Hepatocyte (in vitro differentiated cells): ENCODE results near the gene ARSJ. TPM values are rescaled to one million over a fixed set of nuclear protein-coding genes. Genes with fewer than 3 reads are reported as not detected.
A peak's percentile ranks its signal among the peaks of the same experiment; 100 is the strongest.
"Not testable (repeated sequence)": the region's sequence is repeated elsewhere in the genome, so short reads cannot be mapped to it uniquely, and the experiment has no call there.

Experiments used
- DNase-seq: peaks from one replicate; pipeline ENCODE4 v3.0.0-alpha.2; 2016; ENCODE audit warnings: low spot score
- H2AFZ ChIP-seq: fragments of 200-600 bp; sonication (generic); 2 replicates; pipeline ENCODE4 v1.6.0; 2016; ENCODE audit warnings: antibody characterized with exemption, mild to moderate bottlenecking
- H3K27ac ChIP-seq: fragments of 200-600 bp; sonication (generic); 2 replicates; pipeline ENCODE4 v1.5.1; 2016; ENCODE audit warnings: mild to moderate bottlenecking
- H3K27me3 ChIP-seq: fragments of 200-600 bp; sonication (generic); 2 replicates; pipeline ENCODE4 v1.6.1; 2016
- H3K36me3 ChIP-seq: fragments of 200-600 bp; sonication (generic); replicated peaks from 2 replicates; pipeline ENCODE4 v1.5.1; 2016; ENCODE audit warnings: low read depth; ENCODE audit not compliant: insufficient read depth
- H3K4me1 ChIP-seq: fragments of 200-600 bp; sonication (generic); 2 replicates; pipeline ENCODE4 v1.5.1; 2016; ENCODE audit warnings: mild to moderate bottlenecking, moderate library complexity; ENCODE audit not compliant: insufficient read depth
- H3K4me2 ChIP-seq: fragments of 200-600 bp; sonication (generic); 2 replicates; pipeline ENCODE4 v1.6.0; 2016
- H3K4me3 ChIP-seq: fragments of 200-600 bp; sonication (generic); 2 replicates; pipeline ENCODE4 v1.5.1; 2016; ENCODE audit warnings: mild to moderate bottlenecking
- H3K79me2 ChIP-seq: fragments of 200-600 bp; sonication (generic); 2 replicates; pipeline ENCODE4 v1.6.0; 2017; ENCODE audit warnings: mild to moderate bottlenecking
- H3K9me2 ChIP-seq: fragments of 200-600 bp; sonication (generic); replicated peaks from 2 replicates; pipeline ENCODE4 v1.6.0; 2017; ENCODE audit warnings: mild to moderate bottlenecking; ENCODE audit not compliant: insufficient read depth
- H3K9me3 ChIP-seq: fragments of 200-600 bp; sonication (generic); 2 replicates; pipeline ENCODE4 v1.5.1; 2016; ENCODE audit warnings: low read depth, mild to moderate bottlenecking
- H4K20me1 ChIP-seq: fragments of 200-600 bp; sonication (generic); 2 replicates; pipeline ENCODE4 v1.6.0; 2016; ENCODE audit warnings: mild to moderate bottlenecking; ENCODE audit not compliant: insufficient read depth, poor library complexity, severe bottlenecking
- CTCF ChIP-seq: fragments of 200-600 bp; sonication (generic); IDR thresholded peaks from 2 replicates; pipeline ENCODE4 v1.5.1; 2016; ENCODE audit warnings: antibody characterized with exemption, mild to moderate bottlenecking; ENCODE audit not compliant: poor library complexity
- EZH2 ChIP-seq: fragments of 200-600 bp; sonication (generic); IDR thresholded peaks from 2 replicates; pipeline ENCODE4 v1.6.1; 2016; ENCODE audit warnings: antibody characterized with exemption, mild to moderate bottlenecking, borderline replicate concordance
- EZH2phosphoT487 ChIP-seq: fragments of 200-600 bp; sonication (generic); IDR thresholded peaks from one replicate; pipeline ENCODE4 v1.6.1; 2018; ENCODE audit warnings: antibody characterized with exemption, mild to moderate bottlenecking, low read depth, moderate library complexity; ENCODE audit not compliant: unreplicated experiment, severe bottlenecking
- WGBS: methylation state at CpG from one replicate; pipeline ENCODE4 v1.1.6; 2016; ENCODE audit warnings: low lambda C conversion rate; ENCODE audit errors: missing lambda C conversion rate; 5-methylcytosine and 5-hydroxymethylcytosine counted together
- polyA plus RNA-seq: library from polyadenylated mRNA; unstranded; fragments of >200 nt; fragmentation: Nextera tagmentation; extraction: Ambion mirVana; gene quantifications from 2 replicates; pipeline ENCODE4 v1.2.1, GENCODE V29; 2016
- total RNA-seq: library from RNA; depleted of rRNA; stranded (reverse); fragments of >200 nt; gene quantifications from 2 replicates; pipeline ENCODE4 v1.2.3, GENCODE V29; 2014

ARSJ gene
- total and polyA plus RNA-seq, 2 experiments from 2014 or later: 7.6 to 13.8 TPM

DNA sequence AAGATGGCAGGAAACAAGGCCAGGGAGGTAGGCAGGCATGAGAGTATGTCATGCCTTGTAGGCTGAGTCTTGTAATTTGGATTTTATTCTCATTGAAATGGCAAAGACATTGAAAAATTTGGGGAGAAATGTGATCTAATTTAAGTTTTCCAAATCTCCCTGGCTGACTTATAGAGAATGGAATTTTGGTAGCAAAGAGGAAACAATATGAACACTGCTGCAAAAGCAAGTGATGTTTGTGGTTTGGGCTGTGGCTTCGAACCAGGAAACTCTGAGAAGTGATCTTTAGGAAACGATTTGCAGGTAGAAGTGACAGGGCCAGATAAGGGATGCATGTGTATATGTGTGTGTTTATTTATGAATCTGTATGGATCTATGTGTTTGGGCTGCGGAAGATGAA is 35.6 kb downstream of the ARSJ start:
- Histone ChIP-seq H3K36me3 (no peaks in the 10 kb centered on the region), H3K9me3 (no peaks in the 10 kb centered on the region), H2AFZ (no peak overlapping the region), H3K27me3 (no peaks in the 10 kb centered on the region), H3K27ac (no peak overlapping the region), H3K79me2 (no peaks in the 10 kb centered on the region), H3K4me3 (no peak overlapping the region), H3K9me2 (no peaks in the 10 kb centered on the region), H3K4me1 (no peaks in the 10 kb centered on the region), H4K20me1 (no peaks in the 10 kb centered on the region), H3K4me2 (no peak overlapping the region)
- TF ChIP-seq CTCF: no peak
- TF ChIP-seq EZH2phosphoT487: no peak
- TF ChIP-seq EZH2: no peak
- WGBS: 79% methylated on average over 3 of the region's 3 CpGs
- DNase-seq: no peak

- Histone ChIP-seq H3K36me3 (no peaks in the 10 kb centered on the region), H3K4me3 (no peak overlapping the region), H3K79me2 (no peaks in the 10 kb centered on the region), H3K27ac (no peak overlapping the region), H3K4me2 (no peak overlapping the region), H3K27me3 (no peaks in the 10 kb centered on the region), H3K9me2 (no peaks in the 10 kb centered on the region), H3K9me3 (no peaks in the 10 kb centered on the region), H2AFZ (no peak overlapping the region), H3K4me1 (no peaks in the 10 kb centered on the region), H4K20me1 (no peaks in the 10 kb centered on the region)
- no peak for DNase-seq
- TF ChIP-seq CTCF: no peak
- TF ChIP-seq EZH2phosphoT487: no peak
- no peak for TF ChIP-seq EZH2
- 100% methylated on average over 1 of the region's 1 CpG for WGBS
Observed at GRCh38 chr4:113943085-113943484, 36.4 kb downstream of the ARSJ start.

- H3K9me2 ChIP-seq: no peaks in the 10 kb centered on the region
- no peaks in the 10 kb centered on the region for H3K79me2 ChIP-seq
- no peak overlapping the region for H2AFZ ChIP-seq
- H3K27ac ChIP-seq: no peak overlapping the region
- no peak overlapping the region for H3K4me3 ChIP-seq
- DNase-seq: peak; percentile 16
- no peaks in the 10 kb centered on the region for H3K4me1 ChIP-seq
- TF ChIP-seq EZH2phosphoT487 (no peak), CTCF (no peak), EZH2 (no peak)
- no peaks in the 10 kb centered on the region for H3K36me3 ChIP-seq
- no peak overlapping the region for H3K4me2 ChIP-seq
- H4K20me1 ChIP-seq: no peaks in the 10 kb centered on the region
- no peaks in the 10 kb centered on the region for H3K9me3 ChIP-seq
- 18% methylated on average over 1 of the region's 1 CpG for WGBS
- no peaks in the 10 kb centered on the region for H3K27me3 ChIP-seq
Observed at GRCh38 chr4:113941836-113942235, 37.6 kb downstream of the ARSJ start.

DNA sequence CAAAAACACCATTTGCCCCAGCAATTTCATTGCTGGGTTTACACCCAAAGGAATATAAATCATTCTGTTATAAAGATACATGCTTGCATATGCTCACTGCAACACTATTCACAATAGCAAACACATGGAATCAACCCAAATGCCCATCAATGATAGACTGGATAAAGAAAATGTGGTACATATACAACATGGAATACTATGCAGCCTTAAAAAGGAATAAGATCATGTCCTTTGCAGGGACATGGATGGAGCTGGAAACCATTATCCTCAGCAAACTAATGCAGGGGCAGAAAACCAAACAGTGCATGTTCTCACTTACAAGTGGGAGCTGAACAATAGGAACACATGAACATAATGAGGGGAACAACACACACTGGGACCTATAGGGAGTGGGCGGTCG is 39.3 kb downstream of the ARSJ start:
- H4K20me1 ChIP-seq, H3K9me2 ChIP-seq, H3K79me2 ChIP-seq, H3K4me2 ChIP-seq, H3K4me1 ChIP-seq, H3K36me3 ChIP-seq, DNase-seq, H3K27ac ChIP-seq, H3K4me3 ChIP-seq, H3K9me3 ChIP-seq, H3K27me3 ChIP-seq, H2AFZ ChIP-seq: not testable (repeated sequence)
- WGBS: 91% methylated on average over 2 of the region's 2 CpGs
